HepG2 (cell line): ENCODE data around the gene RAD51AP1. TPM values are rescaled to one million over a fixed set of nuclear protein-coding genes. Genes with fewer than 3 reads are reported as not detected.
A peak's percentile ranks its signal among the peaks of the same experiment; 100 is the strongest.

Experiments used
- HDAC1 ChIP-seq: sonication (generic); formaldehyde crosslinking; IDR thresholded peaks from 2 replicates; pipeline ENCODE4 v1.5.1; 2020; ENCODE audit warnings: mild to moderate bottlenecking, missing genetic modification reagents
- KMT2A ChIP-seq: sonication (generic); formaldehyde crosslinking; IDR thresholded peaks from 2 replicates; pipeline ENCODE4 v1.4.0; 2020; ENCODE audit warnings: missing genetic modification reagents
- MXI1 ChIP-seq: IDR thresholded peaks from 3 replicates; pipeline ENCODE4 v1.6.1; 2012; ENCODE audit warnings: low read depth, low read length, inconsistent platforms, borderline replicate concordance
- ONECUT2 ChIP-seq: sonication (generic); formaldehyde crosslinking; IDR thresholded peaks from 2 replicates; pipeline ENCODE4 v1.4.0; 2020; ENCODE audit warnings: missing genetic modification reagents
- PRMT3 ChIP-seq: sonication (generic); formaldehyde crosslinking; IDR thresholded peaks from 2 replicates; pipeline ENCODE4 v1.8.1; 2022; ENCODE audit warnings: low read depth, mild to moderate bottlenecking, moderate library complexity, missing genetic modification reagents, borderline replicate concordance
- SALL2 ChIP-seq: sonication (generic); formaldehyde crosslinking; IDR thresholded peaks from 2 replicates; pipeline ENCODE4 v1.8.1; 2023; ENCODE audit warnings: mild to moderate bottlenecking, missing genetic modification reagents, inconsistent platforms
- STAG1 ChIP-seq: sonication (generic); formaldehyde crosslinking; IDR thresholded peaks from 2 replicates; pipeline ENCODE4 v1.4.0; 2020; ENCODE audit warnings: missing genetic modification reagents
- TOPORS ChIP-seq: sonication (generic); formaldehyde crosslinking; IDR thresholded peaks from 2 replicates; pipeline ENCODE4 v1.8.0; 2023; ENCODE audit warnings: mild to moderate bottlenecking, missing genetic modification reagents
- XRCC5 ChIP-seq: fragments of 200-400 bp; formaldehyde crosslinking; optimal IDR thresholded peaks from 2 replicates; pipeline ENCODE3; 2017; ENCODE audit warnings: mild to moderate bottlenecking, low read length
- ZNF207 ChIP-seq: fragments of 450-650 bp; IDR thresholded peaks from 2 replicates; pipeline ENCODE4 v1.6.1; 2016; ENCODE audit warnings: antibody characterized with exemption, borderline replicate concordance
- ZNF264 ChIP-seq: sonication (generic); formaldehyde crosslinking; IDR thresholded peaks from 2 replicates; pipeline ENCODE4 v1.4.0; 2020; ENCODE audit warnings: missing genetic modification reagents
- ZNF274 ChIP-seq: sonication (generic); formaldehyde crosslinking; IDR thresholded peaks from 2 replicates; pipeline ENCODE4 v1.5.1; 2020; ENCODE audit warnings: mild to moderate bottlenecking, missing genetic modification reagents
- polyA plus RNA-seq, 8 experiments: library from polyadenylated mRNA; depleted of rRNA in 3 of 8; stranded (reverse) in 7 of 8; unstranded in 1 of 8; fragments of >200 nt; fragmentation: Illumina TruSeq in 4 of 8; extraction: Trizol in 4 of 8; gene quantifications; 2 replicates each; pipeline versions ENCODE4 v1.2.1 to v1.2.3, GENCODE V29; 2011 to 2016; ENCODE audit warnings: low read depth in 4 of 8, missing spikeins in 1 of 8, mixed read lengths in 1 of 8; ENCODE audit not compliant: insufficient read depth in 1 of 8
- total RNA-seq, 5 experiments: library from RNA; depleted of rRNA; stranded (reverse); fragments of >200 nt; fragmentation: Illumina TruSeq; extraction: Trizol; gene quantifications; 2 replicates each; pipeline ENCODE4 v1.2.3, GENCODE V29; 2016; ENCODE audit warnings: low read depth in 1 of 5
- TF ChIP-seq, protein P1 (sequence below), 2 experiments: sonication (generic) in 1 of 2; formaldehyde crosslinking in 1 of 2; IDR thresholded peaks; 2 replicates each; pipeline versions ENCODE4 v1.6.1 to v1.9.0; 2014 to 2022; ENCODE audit warnings: antibody characterized with exemption in 1 of 2, borderline replicate concordance in 1 of 2, inconsistent platforms in 1 of 2, low read depth in 1 of 2, missing genetic modification reagents in 1 of 2
- TF ChIP-seq, protein P2 (sequence below): IDR thresholded peaks from 2 replicates; pipeline ENCODE4 v1.6.1; 2012; ENCODE audit warnings: inconsistent platforms
- TF ChIP-seq, protein P3 (sequence below): IDR thresholded peaks from 2 replicates; pipeline ENCODE4 v1.6.1; 2012; ENCODE audit warnings: low read depth, low read length, improper control_type of control experiment
- TF ChIP-seq, protein P4 (sequence below): sonication (generic); formaldehyde crosslinking; IDR thresholded peaks from 2 replicates; pipeline ENCODE4 v1.4.0; 2020; ENCODE audit warnings: missing genetic modification reagents
- TF ChIP-seq, protein P5 (sequence below): sonication (generic); formaldehyde crosslinking; IDR thresholded peaks from 2 replicates; pipeline ENCODE4 v1.8.0; 2022; ENCODE audit warnings: mild to moderate bottlenecking, missing genetic modification reagents

RAD51AP1 gene
- total and polyA plus RNA-seq, 2 of the 13 experiments (the other 11 are each of a cell fraction or from before 2014, with no cell fraction given), result 16.6 to 49.3 TPM

DNA sequence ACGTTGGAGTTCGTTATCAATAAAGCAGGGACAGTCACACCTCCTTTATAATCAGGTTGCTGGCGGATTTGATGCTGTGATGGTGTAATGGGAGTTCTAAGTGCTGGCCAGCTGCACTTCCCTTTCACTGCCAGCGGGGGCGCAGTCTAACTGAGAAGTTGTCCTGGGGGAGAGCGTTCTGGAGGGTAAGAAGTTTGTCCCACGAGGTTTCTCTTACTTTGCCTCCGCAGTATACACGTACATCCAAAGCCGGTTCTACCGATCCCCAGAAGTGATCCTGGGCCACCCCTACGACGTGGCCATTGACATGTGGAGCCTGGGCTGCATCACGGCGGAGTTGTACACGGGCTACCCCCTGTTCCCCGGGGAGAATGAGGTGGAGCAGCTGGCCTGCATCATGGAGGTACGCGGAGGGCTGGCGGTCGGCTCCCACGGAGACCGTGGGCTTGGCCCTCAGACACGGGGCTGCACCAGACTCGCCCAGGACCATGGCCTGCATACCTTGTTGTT is 66.0 kb downstream of the RAD51AP1 start (continued):
- TF ChIP-seq, protein P1, sequence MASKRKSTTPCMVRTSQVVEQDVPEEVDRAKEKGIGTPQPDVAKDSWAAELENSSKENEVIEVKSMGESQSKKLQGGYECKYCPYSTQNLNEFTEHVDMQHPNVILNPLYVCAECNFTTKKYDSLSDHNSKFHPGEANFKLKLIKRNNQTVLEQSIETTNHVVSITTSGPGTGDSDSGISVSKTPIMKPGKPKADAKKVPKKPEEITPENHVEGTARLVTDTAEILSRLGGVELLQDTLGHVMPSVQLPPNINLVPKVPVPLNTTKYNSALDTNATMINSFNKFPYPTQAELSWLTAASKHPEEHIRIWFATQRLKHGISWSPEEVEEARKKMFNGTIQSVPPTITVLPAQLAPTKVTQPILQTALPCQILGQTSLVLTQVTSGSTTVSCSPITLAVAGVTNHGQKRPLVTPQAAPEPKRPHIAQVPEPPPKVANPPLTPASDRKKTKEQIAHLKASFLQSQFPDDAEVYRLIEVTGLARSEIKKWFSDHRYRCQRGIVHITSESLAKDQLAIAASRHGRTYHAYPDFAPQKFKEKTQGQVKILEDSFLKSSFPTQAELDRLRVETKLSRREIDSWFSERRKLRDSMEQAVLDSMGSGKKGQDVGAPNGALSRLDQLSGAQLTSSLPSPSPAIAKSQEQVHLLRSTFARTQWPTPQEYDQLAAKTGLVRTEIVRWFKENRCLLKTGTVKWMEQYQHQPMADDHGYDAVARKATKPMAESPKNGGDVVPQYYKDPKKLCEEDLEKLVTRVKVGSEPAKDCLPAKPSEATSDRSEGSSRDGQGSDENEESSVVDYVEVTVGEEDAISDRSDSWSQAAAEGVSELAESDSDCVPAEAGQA (IDR thresholded peaks at IDR 0.05; ENCODE audit: low read depth), result 0 out of 2 replicates have a peak, but pooled peaks have one; percentile 18
- TF ChIP-seq, protein P1 (CRISPR knock-in tag; IDR thresholded peaks at IDR 0.05; ENCODE audit: borderline replicate concordance), result no peak
- TF ChIP-seq KMT2A (peak; percentile 85; the same call in 1 of the 2 replicates), MXI1 (peak; percentile 56; the same call in 1 of the 3 replicates), SALL2 (CRISPR knock-in tag) (0 out of 2 replicates have a peak, but pooled peaks have one; percentile 29), STAG1 (CRISPR knock-in tag) (peak; percentile 58), TOPORS (CRISPR knock-in tag) (no peak), HDAC1 (CRISPR knock-in tag) (peak; percentile 59; the same call in 1 of the 2 replicates), XRCC5 (peak; percentile 98), ONECUT2 (CRISPR knock-in tag) (no peak), PRMT3 (CRISPR knock-in tag) (no peak), ZNF264 (CRISPR knock-in tag) (0 out of 2 replicates have a peak, but pooled peaks have one; percentile 27), ZNF207 (no peak), ZNF274 (CRISPR knock-in tag) (0 out of 2 replicates have a peak, but pooled peaks have one; percentile 67)
- TF ChIP-seq, protein P2, sequence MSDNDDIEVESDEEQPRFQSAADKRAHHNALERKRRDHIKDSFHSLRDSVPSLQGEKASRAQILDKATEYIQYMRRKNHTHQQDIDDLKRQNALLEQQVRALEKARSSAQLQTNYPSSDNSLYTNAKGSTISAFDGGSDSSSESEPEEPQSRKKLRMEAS, result peak; percentile 72
- TF ChIP-seq, protein P3, sequence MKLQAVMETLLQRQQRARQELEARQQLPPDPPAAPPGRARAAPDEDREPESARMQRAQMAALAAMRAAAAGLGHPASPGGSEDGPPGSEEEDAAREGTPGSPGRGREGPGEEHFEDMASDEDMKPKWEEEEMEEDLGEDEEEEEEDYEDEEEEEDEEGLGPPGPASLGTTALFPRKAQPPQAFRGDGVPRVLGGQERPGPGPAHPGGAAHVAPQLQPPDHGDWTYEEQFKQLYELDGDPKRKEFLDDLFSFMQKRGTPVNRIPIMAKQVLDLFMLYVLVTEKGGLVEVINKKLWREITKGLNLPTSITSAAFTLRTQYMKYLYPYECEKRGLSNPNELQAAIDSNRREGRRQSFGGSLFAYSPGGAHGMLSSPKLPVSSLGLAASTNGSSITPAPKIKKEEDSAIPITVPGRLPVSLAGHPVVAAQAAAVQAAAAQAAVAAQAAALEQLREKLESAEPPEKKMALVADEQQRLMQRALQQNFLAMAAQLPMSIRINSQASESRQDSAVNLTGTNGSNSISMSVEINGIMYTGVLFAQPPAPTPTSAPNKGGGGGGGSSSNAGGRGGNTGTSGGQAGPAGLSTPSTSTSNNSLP, result no peak
- TF ChIP-seq, protein P4, sequence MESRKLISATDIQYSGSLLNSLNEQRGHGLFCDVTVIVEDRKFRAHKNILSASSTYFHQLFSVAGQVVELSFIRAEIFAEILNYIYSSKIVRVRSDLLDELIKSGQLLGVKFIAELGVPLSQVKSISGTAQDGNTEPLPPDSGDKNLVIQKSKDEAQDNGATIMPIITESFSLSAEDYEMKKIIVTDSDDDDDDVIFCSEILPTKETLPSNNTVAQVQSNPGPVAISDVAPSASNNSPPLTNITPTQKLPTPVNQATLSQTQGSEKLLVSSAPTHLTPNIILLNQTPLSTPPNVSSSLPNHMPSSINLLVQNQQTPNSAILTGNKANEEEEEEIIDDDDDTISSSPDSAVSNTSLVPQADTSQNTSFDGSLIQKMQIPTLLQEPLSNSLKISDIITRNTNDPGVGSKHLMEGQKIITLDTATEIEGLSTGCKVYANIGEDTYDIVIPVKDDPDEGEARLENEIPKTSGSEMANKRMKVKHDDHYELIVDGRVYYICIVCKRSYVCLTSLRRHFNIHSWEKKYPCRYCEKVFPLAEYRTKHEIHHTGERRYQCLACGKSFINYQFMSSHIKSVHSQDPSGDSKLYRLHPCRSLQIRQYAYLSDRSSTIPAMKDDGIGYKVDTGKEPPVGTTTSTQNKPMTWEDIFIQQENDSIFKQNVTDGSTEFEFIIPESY (CRISPR knock-in tag), result 0 out of 2 replicates have a peak, but pooled peaks have one; percentile 8
- TF ChIP-seq, protein P5, sequence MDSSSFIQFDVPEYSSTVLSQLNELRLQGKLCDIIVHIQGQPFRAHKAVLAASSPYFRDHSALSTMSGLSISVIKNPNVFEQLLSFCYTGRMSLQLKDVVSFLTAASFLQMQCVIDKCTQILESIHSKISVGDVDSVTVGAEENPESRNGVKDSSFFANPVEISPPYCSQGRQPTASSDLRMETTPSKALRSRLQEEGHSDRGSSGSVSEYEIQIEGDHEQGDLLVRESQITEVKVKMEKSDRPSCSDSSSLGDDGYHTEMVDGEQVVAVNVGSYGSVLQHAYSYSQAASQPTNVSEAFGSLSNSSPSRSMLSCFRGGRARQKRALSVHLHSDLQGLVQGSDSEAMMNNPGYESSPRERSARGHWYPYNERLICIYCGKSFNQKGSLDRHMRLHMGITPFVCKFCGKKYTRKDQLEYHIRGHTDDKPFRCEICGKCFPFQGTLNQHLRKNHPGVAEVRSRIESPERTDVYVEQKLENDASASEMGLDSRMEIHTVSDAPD (CRISPR knock-in tag), result no peak
